ENCODE results near the gene ZBTB45.

The ZBTB45 gene

DNA sequence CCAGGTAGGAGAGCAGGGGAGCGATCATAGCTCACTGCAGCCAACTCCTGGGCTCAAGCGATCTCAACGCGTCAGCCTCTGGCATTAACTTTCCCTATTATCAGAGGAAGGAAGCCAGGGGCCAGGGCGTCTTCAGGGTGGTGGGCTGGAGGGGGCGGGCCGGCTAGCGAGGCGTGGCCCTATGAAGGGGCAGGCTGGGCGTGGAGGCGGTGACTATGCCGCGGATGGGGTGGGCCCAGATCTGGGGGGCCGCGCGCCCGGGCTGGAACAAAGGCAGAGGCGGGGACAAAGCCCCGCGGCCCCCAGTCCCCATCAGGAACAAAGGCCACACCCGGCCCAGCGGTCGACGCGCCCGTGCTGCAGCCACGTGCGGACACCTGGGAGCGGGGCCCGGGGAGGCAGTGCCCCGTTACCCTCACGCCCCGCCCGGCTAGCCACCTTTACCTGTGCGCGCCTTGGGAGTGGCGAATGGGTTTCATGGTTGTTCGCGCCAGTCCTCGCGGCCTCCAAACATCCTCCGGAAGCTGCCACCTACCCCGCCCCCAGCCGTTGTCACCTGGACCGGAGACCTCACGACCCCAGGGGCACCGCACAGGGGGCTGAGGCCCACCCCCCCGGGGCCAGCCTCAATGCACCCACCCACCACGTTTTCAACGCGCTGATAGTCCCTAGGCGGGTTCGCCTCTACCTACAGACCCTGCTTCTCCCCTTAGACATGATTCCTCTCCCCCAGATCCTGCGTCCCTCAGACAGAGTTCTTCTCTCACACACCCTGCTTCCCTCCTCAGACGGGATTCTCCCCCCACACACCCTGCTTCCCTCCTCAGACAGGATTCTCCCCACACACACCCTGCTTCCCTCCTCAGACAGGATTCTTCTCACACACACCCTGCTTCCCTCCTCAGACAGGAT lies 18.9 kb upstream of the ZBTB45 start:
- no peak for DNase-seq

DNA sequence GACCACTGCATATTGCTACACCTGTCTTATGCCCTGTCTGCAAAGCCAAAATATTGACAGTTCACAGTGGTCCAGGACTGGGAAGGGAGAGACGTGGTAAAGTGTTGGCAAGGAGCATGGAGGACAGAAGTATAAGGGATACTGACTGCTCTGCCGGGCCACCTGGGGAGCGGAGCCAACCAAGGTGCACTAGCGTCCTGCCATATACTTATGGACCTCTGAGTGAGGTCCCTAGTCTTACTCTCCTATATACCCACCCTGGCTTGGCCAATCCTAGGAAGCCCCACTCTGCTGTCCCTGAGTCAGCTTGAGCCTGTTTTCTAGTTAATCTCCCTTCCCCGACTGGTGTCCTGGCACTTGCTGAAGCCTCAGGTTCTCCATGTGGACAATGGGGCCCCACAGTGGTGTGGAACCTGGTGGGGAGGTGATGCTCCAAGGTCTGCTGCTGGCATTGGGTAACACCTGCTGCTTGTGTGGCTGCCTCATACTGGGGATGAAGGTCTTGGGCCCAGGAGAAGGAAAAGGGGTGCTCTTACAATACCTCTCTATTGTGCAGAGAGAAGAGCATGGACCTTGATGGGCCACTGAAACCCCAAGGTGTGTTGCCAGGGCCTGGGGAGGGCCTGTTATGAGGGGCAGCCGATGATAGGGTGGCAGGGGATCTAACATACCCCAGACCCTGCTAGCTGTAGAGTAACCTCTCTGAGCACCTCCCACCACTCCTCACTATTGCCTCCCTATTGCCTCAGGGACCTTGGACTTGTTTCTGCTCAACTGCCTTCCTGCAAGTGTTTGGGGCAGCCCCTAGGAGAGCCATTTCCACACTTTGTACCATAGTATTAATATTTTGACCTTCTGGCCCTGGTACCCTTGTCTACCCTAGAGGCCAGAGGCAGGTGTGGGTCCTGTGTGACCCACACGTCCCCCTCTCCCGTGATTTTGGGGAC lies 17.5 kb upstream of the ZBTB45 start:
- DNase-seq = no peak

DNA sequence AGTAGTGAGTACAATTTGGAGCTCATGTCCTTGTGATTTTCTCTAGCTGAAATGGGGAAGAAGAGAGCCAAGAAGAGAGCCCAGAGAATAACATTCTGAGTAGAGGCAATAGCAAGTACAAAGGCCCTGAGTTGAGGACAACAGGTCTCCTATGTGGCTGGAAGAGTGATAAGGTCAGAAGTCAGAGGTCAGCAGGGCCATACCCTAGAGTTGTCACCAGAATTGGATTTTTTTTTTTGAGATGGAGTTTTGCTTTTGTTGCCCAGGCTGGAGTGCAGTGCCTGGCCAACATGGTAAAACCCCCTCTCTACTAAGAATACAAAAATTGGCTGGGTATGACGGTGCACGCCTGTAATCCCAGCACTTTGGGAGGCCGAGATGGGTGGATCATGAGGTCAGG lies 16.2 kb upstream of the ZBTB45 start:
- no peak for DNase-seq

DNA sequence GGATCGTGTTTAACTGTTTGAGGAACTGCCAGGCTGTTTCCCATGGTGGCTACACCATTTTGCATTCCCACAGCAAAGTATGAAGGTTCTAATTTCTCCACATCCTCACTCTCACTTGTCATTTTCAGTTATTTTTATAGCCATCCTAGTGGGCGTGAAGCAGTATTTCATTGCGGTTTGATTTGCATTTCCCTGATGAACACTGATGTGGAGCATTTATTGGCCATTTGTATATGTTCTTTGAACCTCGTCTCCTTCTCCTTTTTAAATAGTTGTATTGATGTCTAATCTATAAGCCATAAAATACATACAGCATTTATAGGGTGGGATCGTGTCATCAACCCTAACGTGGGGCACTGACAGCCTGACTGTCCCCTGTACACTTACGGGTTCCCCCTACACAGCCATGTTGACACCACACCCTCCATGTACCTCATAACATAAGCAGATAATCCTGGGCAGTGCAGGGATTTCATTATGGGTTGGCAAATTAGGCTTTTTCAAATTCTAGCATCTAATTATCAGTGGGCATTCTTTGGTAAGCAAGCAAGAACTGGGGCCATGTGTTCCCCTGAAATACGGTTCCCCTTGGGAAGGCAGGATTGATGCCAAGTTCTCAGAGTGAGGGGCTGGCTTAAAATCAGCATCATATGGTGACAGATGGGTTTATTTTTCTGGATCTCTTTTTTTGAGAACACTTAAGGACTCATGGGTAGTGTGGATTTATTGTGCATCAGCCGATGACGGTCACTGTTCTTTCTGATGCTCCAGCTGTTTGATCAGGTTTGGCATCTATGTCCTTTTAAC lies 11.6 kb upstream of the ZBTB45 start:
- DNase-seq = no peak

DNA sequence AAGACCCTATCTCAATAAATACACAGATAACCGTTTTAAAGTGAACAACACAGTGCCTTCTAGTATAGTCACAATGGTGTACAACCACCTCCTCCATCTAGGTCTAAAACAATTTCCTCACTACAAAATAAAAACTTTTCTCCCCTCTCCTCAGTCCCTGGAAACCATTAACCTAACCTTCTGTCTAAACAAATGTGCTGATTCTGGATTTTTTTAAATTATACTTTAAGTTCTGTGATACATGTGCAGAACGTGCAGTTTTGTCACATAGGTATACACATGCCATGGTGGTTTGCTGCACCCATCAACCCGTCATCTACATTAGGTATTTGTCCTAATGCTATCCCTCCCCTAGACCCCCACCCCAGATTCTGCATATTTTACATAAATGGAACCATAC lies 9.8 kb upstream of the ZBTB45 start:
- DNase-seq = no peak

DNA sequence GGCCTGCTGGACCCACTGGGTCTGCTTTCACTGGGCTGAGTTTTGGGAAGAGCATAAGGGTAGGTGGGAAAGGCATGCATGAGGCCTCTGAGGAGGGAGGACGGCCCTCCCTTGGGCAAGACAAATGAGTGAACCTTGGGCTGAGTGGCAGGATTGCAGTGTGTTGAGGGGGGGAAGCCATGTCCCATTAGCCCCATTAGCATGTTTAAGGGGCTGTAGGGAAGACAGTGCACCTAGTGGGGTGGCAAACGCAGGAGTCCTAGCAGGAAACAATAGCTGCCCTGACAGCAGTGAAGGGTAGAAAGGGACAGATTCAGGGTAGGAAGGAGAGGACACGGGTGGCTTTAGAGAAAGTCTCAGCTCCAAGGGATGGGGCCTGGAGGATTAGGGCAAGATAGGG lies 3.1 kb upstream of the ZBTB45 start:
- DNase-seq = no peak

DNA sequence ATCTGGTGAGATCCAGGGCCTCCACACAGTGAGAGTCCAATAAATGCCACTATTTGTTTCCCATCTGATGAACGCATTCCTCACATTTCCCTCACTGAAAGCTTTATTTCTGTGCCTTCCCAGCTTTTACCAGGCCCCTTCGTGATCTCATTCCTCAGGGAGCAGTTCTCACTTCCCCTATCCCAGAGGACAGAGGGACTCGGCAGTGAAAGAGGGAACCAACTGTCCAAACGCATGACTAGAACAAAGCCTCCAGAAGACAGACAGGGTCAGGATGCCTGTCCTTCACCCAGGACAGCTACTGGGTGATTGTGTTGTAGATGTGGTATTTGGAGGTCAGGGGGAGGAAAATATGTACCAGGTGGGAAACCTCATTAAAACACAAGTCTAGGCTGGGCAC lies 2.0 kb upstream of the ZBTB45 start:
- DNase-seq = no peak

DNA sequence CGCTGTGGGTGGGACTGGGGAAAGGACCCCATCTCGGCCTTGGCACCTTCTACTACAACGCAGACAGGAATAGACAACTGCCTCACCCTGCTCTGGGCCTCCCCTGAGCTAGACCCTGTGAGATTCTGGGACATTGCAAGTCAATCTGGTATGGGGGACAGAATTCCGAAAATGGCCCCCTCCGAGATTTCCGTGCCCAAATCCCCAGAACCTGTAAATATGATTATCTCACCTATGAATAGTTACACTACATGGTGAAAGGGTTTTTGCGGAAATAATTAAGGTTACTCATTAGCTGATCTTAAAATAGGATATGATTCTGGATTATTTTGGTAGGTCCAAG lies 618 bp upstream of the ZBTB45 start:
- no peak for DNase-seq

DNA sequence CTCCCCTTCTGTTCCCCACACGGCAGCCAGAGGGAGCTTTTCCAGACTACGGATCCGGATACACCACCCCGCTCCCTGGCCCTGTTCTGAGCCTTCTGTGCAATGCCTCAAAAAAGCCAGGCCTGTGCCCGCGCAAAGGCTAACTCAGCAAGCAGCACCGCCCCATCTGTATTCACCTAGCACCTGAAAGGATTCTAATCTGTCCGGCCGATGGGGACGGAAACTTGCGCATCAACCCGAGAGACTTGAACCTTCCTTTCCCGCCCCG lies 589 bp downstream of the ZBTB45 start:
- DNase-seq = peak; percentile 43 to 47

DNA sequence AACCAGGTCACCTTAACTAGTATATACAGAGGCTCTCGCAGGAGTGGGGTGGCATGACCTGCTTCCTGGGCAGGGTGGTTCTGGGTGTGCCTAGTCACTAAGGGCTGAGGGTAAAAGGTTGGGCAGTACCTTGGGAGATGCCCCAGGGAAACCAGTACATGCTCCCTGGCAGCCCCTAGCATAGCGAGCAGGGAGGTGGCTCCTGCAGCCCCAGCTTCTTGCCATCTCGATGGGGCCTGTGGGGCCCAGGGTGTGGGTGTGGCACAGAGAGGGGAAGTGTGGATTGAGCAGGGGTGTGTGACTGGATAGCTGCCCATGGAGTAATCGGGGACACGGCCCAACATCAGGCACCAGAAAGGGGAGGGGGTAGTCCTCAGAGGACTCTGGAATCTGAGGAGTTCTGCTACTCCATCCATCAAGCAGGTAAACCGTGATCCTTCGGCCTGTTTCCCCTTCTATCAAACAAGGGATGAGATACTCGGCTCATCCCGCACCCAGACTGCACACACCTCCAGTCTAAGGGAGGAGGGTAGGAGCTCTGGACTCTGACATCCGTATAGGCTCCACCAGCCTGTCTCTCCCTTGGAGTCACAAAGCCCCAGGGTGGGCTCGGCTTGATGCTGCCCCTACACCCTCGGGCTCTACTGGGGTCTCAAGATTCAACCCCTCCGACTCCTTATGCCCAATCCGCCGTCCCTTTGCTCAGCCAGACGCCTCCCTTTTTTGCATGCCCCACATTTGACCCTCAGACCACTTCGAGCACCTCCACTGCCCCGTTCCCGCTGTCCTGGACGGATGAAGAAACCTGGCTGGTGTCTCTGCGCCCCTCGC lies 1.1 kb downstream of the ZBTB45 start:
- DNase-seq = no peak

DNA sequence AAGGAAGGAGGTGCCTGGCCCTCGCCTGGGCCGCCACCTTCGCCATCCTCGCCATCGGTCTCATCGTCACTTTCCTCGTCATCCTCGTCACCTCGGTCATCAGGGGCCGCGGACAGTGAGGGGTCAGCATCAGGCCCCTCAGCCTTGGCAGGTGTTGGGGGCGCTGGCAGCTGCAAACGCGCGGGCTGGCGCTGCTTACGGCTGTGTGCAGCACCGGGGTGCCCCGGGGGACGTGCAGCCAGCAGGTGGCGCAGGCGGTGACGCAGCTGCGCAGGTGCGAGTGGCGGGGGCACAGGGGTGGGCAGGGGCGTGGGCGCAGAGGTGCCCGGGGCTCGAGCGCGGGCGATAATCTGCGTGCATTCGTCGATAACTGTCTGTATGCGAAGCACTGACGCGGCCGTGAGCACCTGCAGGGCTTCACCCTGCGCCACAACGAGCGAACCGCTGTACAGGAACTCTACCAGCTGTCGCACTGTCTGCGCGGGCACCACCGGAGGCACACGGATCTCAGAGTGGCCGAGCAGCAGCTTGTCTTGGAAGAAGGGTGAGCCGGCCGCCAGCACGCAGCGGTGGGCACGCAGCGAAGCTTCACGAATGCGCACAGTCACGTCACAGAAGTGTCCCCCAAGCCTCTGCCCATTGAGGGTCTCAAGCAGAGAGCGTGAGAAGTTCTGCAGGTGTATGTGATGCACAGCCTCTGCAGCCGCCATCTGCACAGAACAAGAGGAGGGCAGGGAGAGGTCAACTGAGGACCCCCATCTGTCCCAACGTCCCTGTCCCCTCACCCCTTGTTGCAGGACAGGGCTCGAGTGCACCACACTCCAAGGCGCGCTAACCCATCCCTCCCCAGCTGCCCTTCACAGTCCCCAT lies 2.4 kb downstream of the ZBTB45 start:
- no peak for DNase-seq

DNA sequence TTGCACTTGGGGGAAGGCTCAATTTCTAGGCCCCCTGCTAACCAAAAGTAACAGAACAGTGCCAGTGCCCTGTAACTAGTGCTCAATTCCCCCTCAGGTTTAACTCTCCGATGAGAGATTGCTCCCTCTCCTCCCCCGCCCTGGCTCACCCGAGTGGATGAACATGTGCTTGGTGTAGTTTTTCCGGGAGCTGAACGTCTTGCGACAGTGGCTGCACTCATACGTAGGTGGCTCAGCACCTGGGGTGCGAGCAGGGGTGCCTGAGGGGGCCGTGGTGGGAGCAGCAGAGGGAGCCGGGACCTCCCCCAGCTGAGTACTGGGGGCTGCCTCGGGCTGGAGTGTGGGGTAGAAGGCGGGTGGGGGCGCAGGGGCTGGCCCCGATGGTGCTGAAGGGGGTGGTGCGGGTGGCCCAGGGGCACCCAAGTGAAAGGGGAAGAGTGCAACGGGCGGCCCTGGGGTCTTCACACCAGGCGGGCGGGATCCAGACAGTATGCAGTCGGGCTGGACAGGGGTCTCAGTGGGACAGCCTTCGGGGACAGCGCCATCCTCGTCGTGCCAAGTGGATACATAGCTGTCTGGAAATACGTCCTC lies 3.3 kb downstream of the ZBTB45 start:
- DNase-seq = no peak

DNA sequence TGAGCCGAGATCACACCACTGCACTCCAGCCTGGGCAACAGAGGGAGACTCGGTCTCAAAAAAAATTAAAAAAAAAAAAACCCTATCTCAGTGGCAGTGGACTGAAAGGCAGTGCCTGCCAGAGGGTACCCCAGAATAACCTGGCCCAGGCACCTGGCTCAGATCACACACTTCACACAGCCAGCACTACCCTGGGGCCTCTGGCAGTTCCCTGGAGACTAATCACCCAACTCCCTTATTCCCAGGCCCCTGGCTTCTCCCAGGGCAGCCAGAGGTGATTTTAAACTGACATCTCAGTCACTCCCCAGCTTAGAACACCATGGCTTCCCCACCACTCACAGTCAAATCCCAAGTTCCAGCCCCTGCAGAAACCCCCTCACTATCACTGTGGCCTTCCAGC lies 4.4 kb downstream of the ZBTB45 start:
- DNase-seq = no peak

DNA sequence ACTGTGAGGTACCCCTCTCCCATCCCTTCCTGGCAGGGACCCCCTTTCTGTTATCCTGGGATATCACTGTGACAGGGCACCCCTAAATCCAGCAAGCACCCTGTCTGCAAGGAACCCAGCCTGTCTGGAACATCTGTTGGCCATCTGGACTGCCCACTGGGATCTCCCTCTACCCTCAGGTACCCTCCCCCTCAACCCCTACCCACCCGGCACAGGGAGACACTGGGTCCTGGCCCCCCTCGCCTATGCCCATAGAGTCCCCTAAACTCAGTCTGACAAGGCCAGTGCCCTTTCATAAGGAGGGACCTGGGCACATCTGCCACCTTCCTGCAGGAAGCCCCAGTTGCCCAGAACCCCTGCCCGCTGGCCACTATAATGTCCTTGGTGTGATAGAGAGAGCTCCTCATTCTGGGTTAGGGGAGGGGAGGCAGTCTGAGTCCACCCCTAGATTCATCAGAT lies 5.0 kb downstream of the ZBTB45 start:
- no peak for DNase-seq

DNA sequence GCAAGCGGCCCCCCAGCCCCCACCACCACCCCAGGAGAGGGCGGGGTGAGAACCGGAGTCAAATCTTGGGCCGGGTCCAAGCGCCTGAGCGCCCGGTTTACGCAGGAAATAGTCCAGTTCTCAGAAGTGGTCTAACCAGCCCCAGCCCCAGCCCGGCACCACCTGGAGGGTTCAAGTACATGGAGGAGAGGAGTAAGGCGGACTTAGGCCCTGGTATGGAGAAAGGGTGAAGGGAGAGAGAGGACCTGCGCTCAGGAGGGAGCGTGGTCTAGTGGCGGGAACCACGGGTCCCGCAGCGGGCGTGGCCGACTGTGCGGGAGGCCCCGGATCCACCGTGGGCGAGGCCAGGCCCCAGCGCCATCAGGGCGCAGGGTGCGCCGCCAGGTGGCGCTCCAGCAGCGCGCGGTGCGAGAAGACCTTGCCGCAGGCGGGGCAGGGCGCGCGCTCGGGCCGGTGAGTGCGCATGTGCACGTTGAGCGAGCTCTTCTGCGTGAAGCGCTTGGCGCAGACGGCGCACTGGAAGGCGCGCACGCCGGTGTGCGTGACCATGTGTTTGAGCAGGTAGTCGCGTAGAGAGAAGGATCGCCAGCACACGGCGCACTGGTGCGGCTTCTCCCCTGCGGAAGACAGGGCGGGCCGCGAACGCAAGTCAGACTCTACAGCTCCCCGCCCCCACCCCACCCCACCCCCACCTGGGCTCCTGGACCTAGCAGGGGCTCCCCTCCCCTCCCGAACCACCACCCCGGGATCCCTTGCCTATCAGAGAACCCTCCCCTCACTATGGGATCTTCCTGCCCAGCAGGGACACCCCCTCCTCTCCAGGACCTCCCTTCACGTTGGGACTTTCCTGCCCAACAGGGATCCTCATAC lies 5.7 kb downstream of the ZBTB45 start:
- peak; percentile 95 to 99 for DNase-seq

DNA sequence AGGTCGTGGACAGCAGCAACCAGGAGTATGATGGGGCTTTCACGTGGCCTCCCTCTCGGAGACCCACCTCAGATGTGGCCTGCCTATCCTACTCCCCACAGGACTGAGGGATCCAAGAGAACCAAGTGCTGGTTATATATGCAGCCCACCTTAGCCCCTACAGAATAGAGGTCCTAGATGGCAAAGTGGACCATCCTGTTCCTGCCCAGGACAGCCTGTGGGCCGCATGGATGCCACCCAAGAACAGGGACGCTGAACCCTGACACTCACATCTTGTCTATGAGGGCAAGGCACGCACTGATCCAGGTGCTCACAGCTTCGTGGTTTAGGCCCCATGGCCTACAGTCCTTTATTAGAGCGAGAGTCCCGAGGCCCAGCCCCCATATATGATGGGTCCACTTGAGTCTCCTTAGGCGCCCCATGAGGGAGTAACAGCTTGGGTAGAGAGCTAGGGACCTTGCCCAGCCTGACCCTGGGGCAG lies 6.4 kb downstream of the ZBTB45 start:
- no peak for DNase-seq

DNA sequence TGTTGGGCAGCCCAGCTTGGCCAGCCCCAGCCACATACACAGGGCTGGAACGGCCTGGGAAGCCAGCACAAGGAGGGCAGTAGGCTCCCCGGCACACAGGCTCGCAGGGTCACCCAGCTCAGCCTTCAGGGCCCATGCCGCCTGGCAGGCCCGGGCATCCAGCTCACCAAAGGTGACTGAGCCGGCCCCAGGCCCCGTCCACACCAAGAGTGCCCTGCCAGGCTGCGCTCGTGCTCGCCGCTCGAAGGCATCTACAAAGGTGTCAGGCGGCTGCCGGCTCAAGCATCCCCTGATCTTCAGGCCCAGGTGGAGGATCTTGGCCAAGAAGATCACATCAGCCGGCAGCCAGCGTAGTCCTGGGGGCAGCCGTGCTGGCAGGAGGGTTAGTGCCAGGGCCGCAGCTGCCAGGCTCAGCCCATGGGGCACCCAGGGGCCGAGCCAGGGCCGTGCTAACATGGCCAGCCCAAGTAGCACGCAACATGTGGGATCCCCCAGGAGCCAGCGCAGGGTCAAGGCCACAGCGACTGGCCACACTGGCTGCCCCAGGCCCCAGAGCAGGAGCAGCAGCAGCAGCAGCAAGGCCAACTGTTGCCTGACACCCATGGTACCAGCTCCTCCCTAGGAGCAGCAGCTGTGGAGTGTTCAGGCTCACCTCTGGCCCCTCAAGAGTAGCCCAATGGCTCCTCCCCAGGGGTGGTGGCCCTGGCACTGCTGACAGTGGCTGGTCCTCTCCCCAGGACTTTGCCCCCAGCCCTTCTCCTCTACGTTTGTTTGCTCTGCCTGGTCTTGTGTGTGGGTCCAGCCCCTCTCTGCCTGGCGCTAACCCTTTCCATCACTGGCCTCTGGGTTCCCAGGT lies 8.0 kb downstream of the ZBTB45 start, which contains the start of gene SLC27A5:
Gene SLC27A5 (minus strand): TSS at position 640 of the 856 bp plus-strand sequence. CDS start 37 bp downstream, at position 603.
- no peak for DNase-seq

DNA sequence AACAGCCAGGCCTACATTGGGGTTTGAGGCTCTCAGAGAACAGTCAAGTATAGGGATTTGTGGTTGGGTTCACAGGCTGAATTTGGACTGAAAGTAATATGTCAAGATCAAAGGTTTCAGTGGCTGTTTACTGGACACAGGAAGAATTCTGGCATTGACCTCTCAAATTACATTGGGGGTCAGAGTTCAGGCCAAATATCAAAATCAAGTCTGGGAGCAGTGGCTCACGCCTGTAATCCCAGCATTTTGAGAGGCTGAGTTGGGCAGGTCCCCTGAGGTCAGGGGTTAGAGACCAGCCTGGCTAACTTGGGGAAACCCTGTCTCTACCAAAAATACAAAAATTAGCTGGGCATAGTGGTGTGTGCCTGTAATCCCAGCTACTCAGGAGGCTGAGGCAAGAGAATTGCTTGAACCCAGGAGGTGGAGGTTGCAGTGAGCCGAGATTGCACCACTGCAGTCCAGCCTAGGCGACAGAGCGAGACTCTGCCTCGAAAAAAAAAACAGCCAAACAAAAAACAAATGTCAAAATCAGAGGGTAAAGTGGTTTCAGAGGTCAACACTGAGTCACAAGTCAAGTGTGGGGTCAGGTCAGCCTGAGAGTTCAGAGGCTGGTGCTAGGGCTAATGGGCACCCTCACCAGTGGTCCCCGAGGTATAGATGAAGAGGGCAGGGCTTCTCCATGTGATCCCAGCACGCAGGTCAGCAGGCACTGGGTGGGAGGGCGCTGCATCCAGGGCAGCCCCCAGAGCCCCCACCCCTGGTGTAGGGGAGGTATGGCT lies 9.3 kb downstream of the ZBTB45 start:
- no peak for DNase-seq
